Activated CD4-positive, alpha-beta T cell treated with anti-CD3 and anti-CD28 coated beads, Interleukin-2, amount 10 ng/mL, durations not matched to agents 24 days and 14 days (primary cell): ENCODE data around the gene MYOCOS. TPM values are rescaled to one million over a fixed set of nuclear protein-coding genes. Genes with fewer than 3 reads are reported as not detected.
"Not testable (repeated sequence)": the region's sequence is repeated elsewhere in the genome, so short reads cannot be mapped to it uniquely, and the experiment has no call there.

Experiments used
- DNase-seq: peaks from one replicate; pipeline ENCODE4 v3.0.0; 2022
- H3K27ac Mint-ChIP-seq: one replicate; pipeline ENCODE4 v1.8.0; 2022; ENCODE audit warnings: mild to moderate bottlenecking, mixed read lengths
- H3K27me3 Mint-ChIP-seq: one replicate; pipeline ENCODE4 v1.8.0; 2022; ENCODE audit warnings: mixed read lengths
- H3K36me3 Mint-ChIP-seq: one replicate; pipeline ENCODE4 v1.8.0; 2022; ENCODE audit warnings: low read depth, mild to moderate bottlenecking, mixed read lengths
- H3K4me1 Mint-ChIP-seq: one replicate; pipeline ENCODE4 v1.8.0; 2021; ENCODE audit warnings: mixed read lengths
- H3K4me3 Mint-ChIP-seq: one replicate; pipeline ENCODE4 v1.8.0; 2022; ENCODE audit warnings: mild to moderate bottlenecking, moderate library complexity, mixed read lengths
- H3K9me3 Mint-ChIP-seq: one replicate; pipeline ENCODE4 v1.8.0; 2021; ENCODE audit warnings: mixed read lengths
- intact Hi-C: fragments of 100-400 bp; cut with micrococcal nuclease; formaldehyde crosslinking; loops from one replicate; pipeline ENCODE4 v1.15.1; 2023
- total RNA-seq: library from RNA; stranded (reverse); gene quantifications from 2 replicates; pipeline ENCODE4 v1.2.3, GENCODE V29; 2022

The MYOCOS gene
- total RNA-seq, 1 donor from 2014 or later, result not detected

- H3K27me3 Mint-ChIP-seq, H3K4me1 Mint-ChIP-seq, H3K9me3 Mint-ChIP-seq, H3K4me3 Mint-ChIP-seq, H3K36me3 Mint-ChIP-seq, H3K27ac Mint-ChIP-seq, DNase-seq, intact Hi-C loops: not testable (repeated sequence)
Measured at GRCh38 chr1:171603042-171603441, 19.0 kb upstream of the MYOCOS start.

- Mint-ChIP-seq H3K36me3 (no peaks in the 10 kb centered on the region), H3K4me3 (no peak overlapping the region), H3K4me1 (no peaks in the 10 kb centered on the region), H3K27ac (no peak overlapping the region), H3K27me3 (no peaks in the 10 kb centered on the region), H3K9me3 (no peaks in the 10 kb centered on the region)
- intact Hi-C loops, result no loop called here
- DNase-seq, result no peak
Measured at GRCh38 chr1:171606402-171606941, 15.6 kb upstream of the MYOCOS start.

- no peaks in the 10 kb centered on the region for H3K27me3 Mint-ChIP-seq
- no peaks in the 10 kb centered on the region for H3K9me3 Mint-ChIP-seq
- no peak for DNase-seq
- no peak overlapping the region for H3K27ac Mint-ChIP-seq
- no peaks in the 10 kb centered on the region for H3K4me1 Mint-ChIP-seq
- no peak overlapping the region for H3K4me3 Mint-ChIP-seq
- H3K36me3 Mint-ChIP-seq, result no peaks in the 10 kb centered on the region
- intact Hi-C loops, result no loop called here
Measured at GRCh38 chr1:171610385-171610784, 11.7 kb upstream of the MYOCOS start.

- H3K9me3 Mint-ChIP-seq, result no peaks in the 10 kb centered on the region
- no peak for DNase-seq
- no peak overlapping the region for H3K4me3 Mint-ChIP-seq
- H3K4me1 Mint-ChIP-seq, result no peaks in the 10 kb centered on the region
- H3K27me3 Mint-ChIP-seq, result no peaks in the 10 kb centered on the region
- no peaks in the 10 kb centered on the region for H3K36me3 Mint-ChIP-seq
- intact Hi-C loops, result no loop called here
- no peak overlapping the region for H3K27ac Mint-ChIP-seq
Measured at GRCh38 chr1:171611306-171611705, 10.7 kb upstream of the MYOCOS start.

GRCh38 chr1:171613282-171613681, 8.8 kb upstream of the MYOCOS start:
- Mint-ChIP-seq H3K4me3 (no peak overlapping the region), H3K27ac (no peak overlapping the region), H3K4me1 (no peaks in the 10 kb centered on the region), H3K9me3 (no peaks in the 10 kb centered on the region), H3K27me3 (peaks cover 3% of the 10 kb centered on the region), H3K36me3 (no peaks in the 10 kb centered on the region)
- no peak for DNase-seq
- intact Hi-C loops, result no loop called here

GRCh38 chr1:171615122-171615906, 6.7 kb upstream of the MYOCOS start:
- H3K36me3 Mint-ChIP-seq, intact Hi-C loops, H3K9me3 Mint-ChIP-seq, H3K27me3 Mint-ChIP-seq, H3K4me3 Mint-ChIP-seq, H3K27ac Mint-ChIP-seq, DNase-seq, H3K4me1 Mint-ChIP-seq: not testable (repeated sequence)

GRCh38 chr1:171616586-171616985, 5.5 kb upstream of the MYOCOS start:
- peaks cover 11% of the 10 kb centered on the region for H3K27me3 Mint-ChIP-seq
- no peaks in the 10 kb centered on the region for H3K4me1 Mint-ChIP-seq
- H3K36me3 Mint-ChIP-seq, result no peaks in the 10 kb centered on the region
- no peak overlapping the region for H3K27ac Mint-ChIP-seq
- H3K4me3 Mint-ChIP-seq, result no peak overlapping the region
- intact Hi-C loops, result no loop called here
- H3K9me3 Mint-ChIP-seq, result no peaks in the 10 kb centered on the region
- DNase-seq, result no peak

- no peaks in the 10 kb centered on the region for H3K9me3 Mint-ChIP-seq
- intact Hi-C loops, result no loop called here
- peaks cover 5% of the 10 kb centered on the region for H3K27me3 Mint-ChIP-seq
Measured at GRCh38 chr1:171623651-171624331, 1.7 kb downstream of the MYOCOS start.

GRCh38 chr1:171625225-171625624, 3.2 kb downstream of the MYOCOS start:
- Mint-ChIP-seq H3K4me1 (no peaks in the 10 kb centered on the region), H3K9me3 (no peaks in the 10 kb centered on the region), H3K36me3 (no peaks in the 10 kb centered on the region), H3K27me3 (peaks cover 11% of the 10 kb centered on the region), H3K4me3 (no peak overlapping the region), H3K27ac (no peak overlapping the region)
- no peak for DNase-seq
- intact Hi-C loops, result no loop called here

More at GRCh38 chr1:171623651-171624331, 1.7 kb downstream of the MYOCOS start:
- no peak for DNase-seq
- Mint-ChIP-seq H3K27ac (no peak overlapping the region), H3K36me3 (no peaks in the 10 kb centered on the region), H3K4me1 (no peaks in the 10 kb centered on the region), H3K4me3 (no peak overlapping the region)

GRCh38 chr1:171627020-171627419, 5.0 kb downstream of the MYOCOS start:
- H3K9me3 Mint-ChIP-seq, result no peaks in the 10 kb centered on the region
- H3K36me3 Mint-ChIP-seq, result no peaks in the 10 kb centered on the region
- no peaks in the 10 kb centered on the region for H3K4me1 Mint-ChIP-seq
- intact Hi-C loops, result no loop called here
- no peak overlapping the region for H3K27ac Mint-ChIP-seq
- H3K27me3 Mint-ChIP-seq, result peaks cover 11% of the 10 kb centered on the region
- DNase-seq, result no peak
- H3K4me3 Mint-ChIP-seq, result no peak overlapping the region

- no peaks in the 10 kb centered on the region for H3K9me3 Mint-ChIP-seq
- H3K36me3 Mint-ChIP-seq, result no peaks in the 10 kb centered on the region
- no peak for DNase-seq
- intact Hi-C loops, result no loop called here
- H3K4me3 Mint-ChIP-seq, result no peak overlapping the region
- H3K27me3 Mint-ChIP-seq, result peaks cover 11% of the 10 kb centered on the region
- H3K27ac Mint-ChIP-seq, result no peak overlapping the region
- no peaks in the 10 kb centered on the region for H3K4me1 Mint-ChIP-seq
Measured at GRCh38 chr1:171628225-171628624, 6.2 kb downstream of the MYOCOS start.

GRCh38 chr1:171635661-171636060, 13.6 kb downstream of the MYOCOS start:
- no peaks in the 10 kb centered on the region for H3K36me3 Mint-ChIP-seq
- no peak overlapping the region for H3K4me3 Mint-ChIP-seq
- H3K4me1 Mint-ChIP-seq, result no peaks in the 10 kb centered on the region
- intact Hi-C loops, result no loop called here
- no peak for DNase-seq
- no peak overlapping the region for H3K27ac Mint-ChIP-seq
- no peaks in the 10 kb centered on the region for H3K9me3 Mint-ChIP-seq
- H3K27me3 Mint-ChIP-seq, result peaks cover 2% of the 10 kb centered on the region

- H3K4me3 Mint-ChIP-seq, result no peak overlapping the region
- peaks cover 2% of the 10 kb centered on the region for H3K27me3 Mint-ChIP-seq
- intact Hi-C loops, result no loop called here
- DNase-seq, result no peak
- no peaks in the 10 kb centered on the region for H3K36me3 Mint-ChIP-seq
- H3K4me1 Mint-ChIP-seq, result no peaks in the 10 kb centered on the region
- H3K9me3 Mint-ChIP-seq, result no peaks in the 10 kb centered on the region
- H3K27ac Mint-ChIP-seq, result no peak overlapping the region
Measured at GRCh38 chr1:171636141-171636540, 14.1 kb downstream of the MYOCOS start.

GRCh38 chr1:171637928-171638576, 16.0 kb downstream of the MYOCOS start:
- Mint-ChIP-seq H3K4me1 (no peaks in the 10 kb centered on the region), H3K9me3 (no peaks in the 10 kb centered on the region), H3K36me3 (no peaks in the 10 kb centered on the region), H3K4me3 (no peak overlapping the region), H3K27ac (no peak overlapping the region), H3K27me3 (no peaks in the 10 kb centered on the region)
- no peak for DNase-seq
- intact Hi-C loops, result no loop called here
